Measurements from ENCODE around the gene ABCC2.
"Not testable (repeated sequence)": the region's sequence is repeated elsewhere in the genome, so short reads cannot be mapped to it uniquely, and the experiment has no call there.

The ABCC2 gene

DNA sequence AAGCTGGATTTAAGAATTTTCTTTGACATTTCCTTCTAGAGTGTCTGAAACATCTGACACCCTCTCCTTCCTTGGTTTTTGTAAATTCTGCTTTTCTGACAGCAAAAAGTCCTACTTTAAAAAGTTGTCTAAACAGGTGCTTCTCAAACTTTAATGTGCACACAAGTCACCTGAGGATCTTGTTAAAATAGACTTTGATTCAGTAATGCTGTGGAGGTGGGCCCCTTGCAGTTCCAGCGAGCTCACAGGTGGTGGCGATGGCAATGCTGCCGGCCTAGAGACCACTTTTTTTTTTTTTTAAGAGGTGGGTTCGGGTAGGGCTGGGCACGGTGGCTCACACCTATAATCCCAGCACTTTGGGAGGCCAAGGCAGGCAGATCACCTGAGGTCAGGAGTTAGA lies 77.1 kb downstream of the ABCC2 start:
- DNase-seq: no peak

DNA sequence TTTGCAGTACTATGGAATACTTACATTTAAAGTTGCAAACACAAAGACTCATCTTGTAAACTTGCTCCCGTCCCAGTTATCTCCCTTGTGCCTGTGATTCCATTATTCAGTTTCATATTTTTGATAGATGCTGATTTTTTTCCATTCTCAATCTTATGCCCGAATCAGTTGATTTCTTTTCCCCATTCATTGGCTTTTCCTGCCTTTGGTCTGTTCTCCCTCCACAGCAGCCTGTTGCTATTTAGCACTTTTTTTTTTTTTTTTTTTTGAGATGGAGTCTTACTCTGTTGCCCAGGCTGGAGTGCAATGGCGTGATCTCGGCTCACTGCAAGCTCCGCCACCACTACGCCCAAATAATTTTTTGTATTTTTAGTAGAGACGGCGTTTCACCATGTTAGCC lies 78.0 kb downstream of the ABCC2 start:
- DNase-seq: no peak

DNA sequence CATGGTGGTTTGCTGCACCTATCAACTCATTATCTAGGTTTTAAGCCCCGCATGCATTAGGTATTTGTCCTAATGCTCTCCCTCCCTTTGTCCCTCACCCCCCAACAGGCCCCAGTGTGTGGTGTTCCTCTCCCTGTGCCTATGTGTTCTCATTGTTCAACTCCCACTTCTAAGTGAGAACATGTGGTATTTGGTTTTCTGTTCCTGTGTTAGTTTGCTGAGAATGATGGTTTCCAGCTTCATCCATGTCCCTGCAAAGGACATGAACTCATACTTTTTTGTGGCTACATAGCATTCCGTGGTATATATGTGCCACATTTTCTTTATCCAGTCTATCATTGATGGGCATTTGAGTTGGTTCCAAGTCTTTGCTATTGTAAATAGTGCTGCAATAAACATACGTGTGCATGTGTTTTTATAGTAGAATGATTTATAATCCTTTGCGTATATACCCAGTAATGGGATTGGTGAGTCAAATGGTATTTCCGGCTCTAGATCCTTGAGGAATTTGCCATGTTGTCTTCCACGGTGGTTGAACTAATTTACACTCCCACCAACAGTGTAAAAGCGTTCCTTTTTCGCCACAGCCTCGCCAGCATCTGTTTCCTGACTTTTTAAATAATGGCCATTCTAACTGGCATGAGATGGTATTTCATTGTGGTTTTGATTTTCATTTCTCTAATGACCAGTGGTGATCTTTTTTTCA lies 81.2 kb downstream of the ABCC2 start:
- DNase-seq: not testable (repeated sequence)

DNA sequence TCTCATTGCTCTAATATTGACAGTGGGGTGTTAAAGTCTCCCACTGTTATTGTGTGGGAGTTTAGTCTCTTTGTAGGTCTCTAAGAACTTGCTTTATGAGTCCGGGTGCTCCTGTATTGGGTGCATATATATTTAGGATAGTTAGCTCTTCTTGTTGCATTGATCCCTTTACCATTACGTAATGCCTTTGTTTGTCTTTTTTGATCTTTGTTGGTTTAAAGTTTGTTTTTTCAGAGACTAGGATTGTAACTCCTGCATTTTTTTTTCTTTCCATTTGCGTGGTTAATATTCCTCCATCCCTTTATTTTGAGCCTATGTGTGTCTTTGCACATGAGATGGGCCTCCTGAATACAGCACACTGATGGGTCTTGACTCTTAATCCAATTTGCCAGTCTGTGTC lies 84.8 kb downstream of the ABCC2 start:
- not testable (repeated sequence) for DNase-seq

DNA sequence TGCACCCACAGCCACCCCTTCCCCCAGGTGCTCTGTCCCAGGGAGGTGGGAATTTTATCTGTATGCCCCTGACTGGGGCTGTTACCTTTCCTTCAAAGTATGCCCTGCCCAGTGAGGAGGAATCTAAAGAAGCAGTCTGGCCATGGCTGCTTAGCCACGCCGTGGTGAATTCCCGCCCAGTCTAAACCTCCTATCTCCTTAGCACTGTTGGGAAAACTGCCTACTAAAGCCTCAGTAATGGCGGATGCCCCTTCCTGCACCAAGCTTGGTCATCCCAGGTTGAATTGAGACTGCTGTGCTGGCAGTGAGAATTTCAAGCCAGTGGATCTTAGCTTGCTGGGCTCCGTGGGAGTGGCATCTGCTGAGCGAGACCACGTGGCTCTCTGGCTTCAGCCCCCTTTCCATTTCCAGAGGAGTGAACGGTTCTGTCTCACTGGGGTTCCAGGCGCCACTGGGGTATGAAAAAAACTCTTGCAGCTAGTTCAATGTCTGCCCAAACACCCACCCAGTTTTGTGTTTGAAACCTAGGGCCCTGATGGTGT lies 87.2 kb downstream of the ABCC2 start:
- DNase-seq: no peak

DNA sequence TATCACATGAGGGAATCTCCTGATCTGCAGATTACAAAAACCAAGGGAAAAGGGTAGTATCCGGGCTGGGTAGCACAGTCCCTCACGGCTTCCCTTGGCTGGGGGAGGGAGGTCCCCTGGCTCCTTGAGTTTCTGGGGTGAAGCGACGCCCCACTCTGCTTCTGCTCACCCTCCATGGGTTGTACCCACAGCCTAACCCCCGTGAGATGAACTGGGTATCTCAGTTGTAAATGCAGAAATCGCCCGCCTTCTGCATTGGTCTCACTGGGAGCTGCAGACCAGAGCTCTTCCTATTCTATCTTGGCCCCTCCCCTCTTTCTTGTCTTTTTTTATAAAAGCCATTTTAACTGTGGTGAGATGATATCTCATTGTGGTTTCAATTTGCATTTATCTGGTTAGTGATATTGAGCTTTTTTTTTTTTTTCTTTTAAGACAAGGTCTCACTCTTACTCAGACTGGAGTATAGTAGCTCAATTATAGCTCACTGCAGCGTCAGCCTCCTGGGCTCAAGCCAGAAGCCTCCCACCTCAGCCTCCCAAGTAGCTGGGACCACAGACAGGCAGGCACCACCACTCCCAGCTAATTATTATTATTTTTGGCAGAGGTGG lies 87.8 kb downstream of the ABCC2 start:
- DNase-seq: peak in 1 of 2 donors; percentile 71

DNA sequence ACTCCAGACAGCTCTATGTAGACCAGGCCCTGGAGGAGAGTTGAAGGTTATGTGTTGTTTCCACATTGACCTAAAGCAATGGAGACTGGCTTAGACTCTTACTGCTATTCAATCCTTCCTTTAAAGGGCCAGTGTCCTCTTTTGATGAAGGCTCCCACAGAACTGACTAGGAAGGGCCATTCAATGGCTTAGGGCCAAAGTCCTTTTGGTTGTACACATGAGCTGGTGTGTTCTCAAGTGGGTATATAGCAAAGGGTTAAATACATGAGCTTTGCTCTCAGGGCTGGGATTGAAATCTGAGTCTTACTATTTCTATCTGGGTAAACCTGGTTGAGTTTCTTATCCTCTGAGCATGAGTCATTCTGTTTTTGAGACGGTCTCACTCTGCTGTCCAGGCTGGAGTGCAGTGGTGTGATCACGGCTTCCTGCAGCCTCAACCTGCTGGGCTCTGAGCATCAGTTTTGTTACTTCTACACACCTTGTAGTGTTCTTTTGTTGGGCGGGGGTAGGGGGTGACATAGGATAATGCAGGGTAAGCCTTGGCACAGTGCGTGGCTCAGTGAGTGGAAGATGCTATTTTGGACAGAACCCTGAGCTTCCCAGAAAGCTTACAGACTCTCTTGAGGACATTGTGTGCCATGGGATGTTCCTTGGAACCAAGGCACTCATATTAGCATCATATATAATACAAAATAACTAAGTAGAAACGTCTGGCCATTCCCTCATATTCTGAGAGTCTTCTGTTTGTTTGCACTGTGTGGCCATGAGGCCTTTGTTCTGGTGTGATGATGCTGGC lies 90.1 kb downstream of the ABCC2 start:
- no peak for DNase-seq

DNA sequence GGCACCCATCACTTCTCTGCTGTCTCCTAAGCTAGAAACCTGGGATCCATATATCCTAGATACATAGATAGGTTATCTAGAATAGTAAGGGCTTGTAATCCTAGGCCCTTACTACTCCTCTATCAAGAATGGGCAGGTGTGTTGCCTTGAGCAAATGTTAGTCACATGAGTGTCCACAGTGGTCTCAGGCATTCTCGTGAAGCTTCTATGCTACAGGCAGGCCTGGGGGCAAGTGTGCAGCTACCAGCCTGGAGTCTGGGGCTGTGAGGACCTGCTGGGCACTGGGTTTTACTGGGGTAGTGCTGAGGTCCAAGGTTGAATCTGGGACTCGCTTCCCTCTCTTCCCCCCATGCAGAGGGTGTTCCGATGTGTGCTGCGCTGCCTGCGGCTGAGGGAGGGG lies 91.4 kb downstream of the ABCC2 start:
- DNase-seq: no peak

DNA sequence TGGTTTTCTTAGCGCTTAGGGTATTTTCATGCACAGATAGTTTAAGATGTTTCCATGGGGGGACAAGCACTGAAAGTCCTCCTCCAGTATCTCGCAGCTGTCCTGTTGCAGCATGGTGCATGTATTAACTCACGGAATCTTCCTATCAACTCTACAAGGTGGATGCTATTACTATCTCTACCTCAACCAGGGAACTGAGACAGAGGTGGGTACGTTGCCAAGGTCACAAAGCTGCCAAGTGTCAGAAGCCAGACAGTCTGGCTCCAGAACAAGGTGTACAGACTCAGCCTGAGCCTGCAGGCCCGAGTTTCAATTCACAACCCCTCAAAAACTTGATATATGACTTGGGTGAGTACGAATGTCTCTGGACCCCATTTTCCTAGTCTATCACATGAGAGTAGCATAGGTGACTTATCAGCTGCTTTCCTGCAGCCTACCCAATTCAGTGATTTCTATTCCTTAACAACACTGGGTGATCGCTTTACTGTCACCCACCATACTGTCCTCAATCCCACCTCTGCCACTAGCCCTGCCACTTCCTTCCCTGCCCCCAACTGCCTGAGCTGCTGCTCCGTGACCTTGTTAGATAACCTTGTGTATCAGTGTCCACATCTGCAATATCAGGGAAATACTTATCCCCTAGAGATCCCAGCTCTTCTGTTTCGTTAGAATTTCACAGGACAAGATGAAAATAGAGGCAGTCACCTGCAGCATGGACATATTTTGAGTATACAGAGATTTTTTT lies 92.1 kb downstream of the ABCC2 start:
- DNase-seq: no peak

DNA sequence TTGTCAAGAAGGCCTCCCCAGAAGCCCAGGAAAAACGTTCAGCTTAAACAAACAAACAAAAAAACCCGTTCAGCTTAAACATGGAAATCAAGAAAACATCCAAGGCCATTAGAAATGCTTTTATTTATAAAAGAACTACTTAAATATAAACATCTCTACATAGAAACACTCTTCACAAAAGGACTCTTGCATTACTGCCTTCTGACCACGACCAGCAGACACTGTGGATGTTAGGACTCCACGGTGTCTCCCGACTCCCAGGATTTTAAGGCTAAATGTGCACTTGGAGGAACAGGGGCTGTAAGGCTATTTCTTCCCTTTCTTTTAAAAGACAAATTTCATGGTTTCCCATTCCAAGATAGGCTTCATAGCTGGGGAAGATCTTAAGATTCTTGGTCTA lies 93.0 kb downstream of the ABCC2 start:
- no peak for DNase-seq

DNA sequence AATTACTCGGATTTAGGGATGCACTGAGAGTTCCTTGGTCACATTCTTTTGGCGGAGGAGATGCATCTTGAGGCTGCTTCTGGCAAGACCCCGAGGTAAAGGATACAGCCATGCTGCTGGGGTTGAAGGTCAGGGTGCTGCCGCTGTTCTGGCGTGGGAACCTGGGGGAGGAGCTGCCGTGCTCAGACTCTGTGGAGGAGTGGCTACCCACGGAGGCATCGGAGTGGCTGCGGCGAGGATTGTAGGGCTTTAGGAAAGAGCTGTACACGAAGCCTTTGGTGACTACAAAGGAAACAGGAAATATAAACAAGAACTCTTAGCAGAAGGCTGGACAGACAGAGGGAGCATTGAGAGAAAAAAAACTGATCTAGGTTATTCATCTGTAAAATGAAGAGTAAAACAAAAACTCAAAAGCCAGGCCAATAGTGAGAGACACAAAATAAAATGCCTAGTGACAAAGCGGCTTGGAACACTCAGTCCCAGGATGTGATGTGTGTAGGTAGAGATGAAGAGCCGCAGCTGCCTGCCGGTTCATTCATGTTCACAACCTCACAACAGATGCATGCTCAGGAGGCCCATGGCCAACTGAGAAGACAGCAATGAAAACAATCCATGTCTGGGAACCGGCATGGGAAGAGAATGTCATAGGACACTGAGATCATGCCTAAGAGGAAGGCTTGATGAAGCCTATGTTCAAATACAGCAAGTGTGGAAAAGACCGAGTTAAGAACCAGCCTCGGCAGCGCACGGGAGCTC lies 97.8 kb downstream of the ABCC2 start:
- no peak for DNase-seq

DNA sequence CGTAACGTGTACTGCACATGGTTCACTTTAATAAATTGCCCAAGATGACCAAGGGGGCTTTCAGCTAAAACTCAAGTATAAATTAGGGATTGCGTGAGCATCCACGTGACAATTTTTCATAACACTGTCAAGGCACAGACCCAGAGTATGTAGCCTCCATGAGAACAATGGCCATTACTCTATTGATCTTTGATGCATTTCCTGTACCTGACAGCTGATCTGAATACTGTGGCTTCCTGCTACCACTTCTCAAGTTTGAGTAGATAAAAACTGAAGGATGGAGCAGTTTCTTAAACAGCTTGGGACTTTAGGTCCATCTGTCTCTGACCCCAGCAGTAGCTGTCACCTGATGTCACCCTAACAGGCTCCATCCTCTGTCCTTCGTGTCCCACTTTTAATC lies 98.9 kb downstream of the ABCC2 start:
- no peak for DNase-seq

DNA sequence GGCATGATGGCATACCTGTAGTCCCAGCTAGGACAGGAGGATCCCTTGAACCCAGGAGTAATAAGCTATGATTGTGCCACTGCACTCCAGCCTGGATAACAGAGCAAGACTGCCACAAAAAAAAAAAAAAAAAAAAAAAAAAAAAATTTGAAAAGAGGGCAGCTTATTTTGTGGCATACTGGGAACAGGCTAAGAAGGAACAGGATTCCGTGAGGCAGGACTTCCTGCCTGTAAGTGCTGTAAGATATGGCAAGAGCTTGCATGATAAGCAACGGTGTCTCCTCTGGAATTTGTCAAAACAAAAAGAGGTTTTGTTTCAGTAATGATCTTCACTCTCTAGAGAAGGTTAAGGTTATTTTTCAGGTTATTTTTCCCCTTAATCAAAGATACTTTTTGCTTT lies 101.1 kb downstream of the ABCC2 start:
- DNase-seq: no peak

DNA sequence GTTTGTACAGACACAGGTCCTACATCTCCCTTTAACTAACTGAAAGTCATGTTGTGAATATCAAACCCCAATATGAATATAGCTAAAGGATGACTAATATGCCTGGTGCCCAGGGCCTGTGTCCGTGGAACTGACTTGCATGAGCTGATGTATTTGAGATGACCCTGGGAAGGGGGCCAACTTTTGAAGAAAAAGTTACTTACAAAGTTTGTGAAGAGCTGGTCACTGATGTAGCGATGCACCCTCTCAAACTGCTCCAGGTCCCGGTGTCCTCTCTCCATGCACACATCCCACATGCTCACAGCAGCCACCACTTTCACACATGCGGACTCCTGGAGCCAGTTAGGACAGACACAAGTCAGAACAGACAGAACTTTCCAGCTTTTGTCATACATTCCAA lies 106.2 kb downstream of the ABCC2 start:
- DNase-seq: no peak

DNA sequence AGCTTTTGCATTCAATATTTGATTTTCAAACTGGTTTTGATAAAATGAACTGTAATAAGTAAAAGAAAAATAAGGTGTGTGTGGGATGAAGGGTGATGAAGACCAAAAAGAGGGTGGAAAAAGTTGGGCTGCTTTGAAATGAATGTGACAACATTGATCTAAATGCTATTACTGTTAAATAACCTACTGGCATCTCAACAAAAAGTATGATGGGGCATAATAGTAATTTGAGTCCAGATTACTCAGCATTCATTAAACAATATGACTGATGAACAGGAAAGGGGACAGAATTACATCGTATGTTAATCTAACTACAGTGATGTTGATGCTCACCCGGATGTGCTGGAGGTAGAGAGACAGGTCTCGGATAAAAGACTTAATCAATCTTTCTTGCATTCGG lies 112.2 kb downstream of the ABCC2 start:
- no peak for DNase-seq

DNA sequence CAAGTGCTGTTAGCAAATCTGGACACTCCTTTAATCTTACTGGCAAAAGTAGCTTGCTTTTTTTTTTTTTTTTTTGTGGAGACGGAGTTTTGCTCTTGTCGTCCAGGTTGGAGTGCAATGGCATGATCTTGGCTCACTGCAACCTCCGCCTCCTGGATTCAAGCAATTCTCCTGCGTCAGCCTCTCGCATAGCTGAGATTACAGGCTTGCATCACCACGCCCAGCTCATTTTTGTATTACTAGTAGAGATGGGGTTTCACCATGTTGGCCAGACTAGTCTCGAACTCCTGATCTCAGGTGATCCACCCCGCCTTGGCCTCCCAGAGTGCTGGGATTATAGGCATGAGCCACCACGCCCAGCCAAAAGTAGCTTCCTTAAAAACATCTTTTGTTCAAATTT lies 112.6 kb downstream of the ABCC2 start:
- DNase-seq: not testable (repeated sequence)

DNA sequence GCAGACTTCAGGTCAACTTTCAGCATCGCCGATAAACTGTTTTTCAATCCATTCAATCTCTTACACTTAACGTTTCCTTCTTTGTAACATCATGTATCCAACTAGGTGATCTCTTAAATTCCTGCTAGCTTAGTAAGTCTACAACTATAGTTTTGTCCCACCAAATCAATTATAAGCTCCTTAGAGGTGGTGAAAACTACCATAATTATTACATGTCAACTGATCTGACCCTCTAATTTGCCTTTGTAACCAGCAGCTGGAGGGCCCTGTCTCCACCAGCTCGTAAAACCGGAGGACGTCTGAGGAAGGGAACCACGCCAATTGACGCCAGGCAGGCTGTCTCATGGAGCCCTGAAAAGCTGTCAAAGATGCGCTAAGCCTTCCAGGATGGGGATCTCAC lies 113.4 kb downstream of the ABCC2 start:
- no peak for DNase-seq
